Right ventricle myocardium inferior (tissue), 1 donor: ENCODE data around the gene SEMA4B. TPM values are rescaled to one million over a fixed set of nuclear protein-coding genes. Genes with fewer than 3 reads are reported as not detected.
"Not testable (repeated sequence)": the region's sequence is repeated elsewhere in the genome, so short reads cannot be mapped to it uniquely, and the experiment has no call there.

ENCODE experiments used
- ATAC-seq: fragments of 200-7000 bp; cut with Tn5 transposase; one replicate; pipeline ENCODE4 v1.9.1; 2020; ENCODE audit warnings: mild to moderate bottlenecking, moderate library complexity
- DNase-seq: peaks from one replicate; pipeline ENCODE4 v3.0.0; 2021; ENCODE audit errors: missing footprints
- intact Hi-C: fragments of 100-400 bp; cut with DNase I; formaldehyde crosslinking; loops from one replicate; pipeline ENCODE4 v1.11.0; 2022
- long read RNA-seq: library from polyadenylated mRNA; unstranded; transcript quantifications from one replicate; pipeline ENCODE4 v2.0.0, GENCODE V29; 2021
- total RNA-seq: library from RNA; stranded (reverse); fragmentation: NEBNext Ultra II Directional; extraction: Animal tissue kit (Norgen Biotek cat#: 25700); gene quantifications from one replicate; pipeline ENCODE4 v1.2.1, GENCODE V29; 2021
- donor health status: DM: no; HTN: yes; CAD: no; lungs with severe emphysema.

SEMA4B gene
- 27.7 TPM for total RNA-seq
- long read RNA-seq, transcript SEMA4B-201 (15 exons, 3,781 nt) = major isoform, 8 of 25 reads
- long read RNA-seq, partial matches to known transcripts = 13 of 25 reads
- long read RNA-seq, other reads (novel, unspliced or antisense) = 0 of 25 reads

- peak; percentile 85 for ATAC-seq
- DNase-seq = peak; percentile 93
- intact Hi-C loops = no loop called here
Measured at GRCh38 chr15:90201130-90201943, at the start of gene SEMA4B. Gene SEMA4B, plus strand, starts transcription at chr15:90201330. Its CDS starts 249 bp downstream, at chr15:90201579.

DNA sequence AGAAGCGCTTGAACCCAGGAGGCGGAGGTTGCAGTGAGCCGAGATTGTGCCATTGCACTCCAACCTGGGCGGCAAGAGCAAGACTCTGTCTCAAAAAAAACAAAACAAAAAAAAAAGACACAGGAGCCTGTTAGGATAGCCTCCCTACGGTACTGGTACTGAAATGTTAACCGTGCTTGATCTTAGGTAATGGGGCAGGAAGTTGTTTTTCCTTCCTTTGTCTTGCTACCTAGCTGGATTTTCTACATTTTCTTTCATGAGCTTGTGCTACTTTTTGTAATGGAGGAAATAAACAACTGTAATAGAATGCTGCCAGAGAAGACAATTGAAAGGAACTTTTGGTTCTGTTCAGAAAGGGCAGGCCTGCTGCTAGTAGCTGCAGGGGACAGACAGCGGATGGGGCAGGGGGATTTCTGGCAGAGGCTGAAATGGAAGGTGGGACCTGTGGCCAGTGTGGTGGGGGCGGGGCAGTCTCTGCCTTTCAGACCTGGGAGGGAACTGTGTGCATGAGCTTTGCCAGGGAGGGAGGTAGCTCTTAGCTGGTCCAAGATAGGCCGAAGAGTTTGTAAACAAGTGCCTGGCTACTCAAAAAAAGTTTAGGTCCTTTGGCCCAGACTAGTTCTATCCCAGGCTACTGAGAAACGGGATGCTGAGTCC is 49.0 kb upstream of the SEMA4B start:
- ATAC-seq (peak; percentile 64), DNase-seq (no peak)
- intact Hi-C loops = no loop called here

GRCh38 chr15:90153658-90154057 is 47.5 kb upstream of the SEMA4B start:
- no peak for ATAC-seq
- no peak for DNase-seq
- intact Hi-C loops = no loop called here

- intact Hi-C loops = no loop called here
- no peak for DNase-seq
- no peak for ATAC-seq
Measured at GRCh38 chr15:90154246-90154645, 46.9 kb upstream of the SEMA4B start.

DNA sequence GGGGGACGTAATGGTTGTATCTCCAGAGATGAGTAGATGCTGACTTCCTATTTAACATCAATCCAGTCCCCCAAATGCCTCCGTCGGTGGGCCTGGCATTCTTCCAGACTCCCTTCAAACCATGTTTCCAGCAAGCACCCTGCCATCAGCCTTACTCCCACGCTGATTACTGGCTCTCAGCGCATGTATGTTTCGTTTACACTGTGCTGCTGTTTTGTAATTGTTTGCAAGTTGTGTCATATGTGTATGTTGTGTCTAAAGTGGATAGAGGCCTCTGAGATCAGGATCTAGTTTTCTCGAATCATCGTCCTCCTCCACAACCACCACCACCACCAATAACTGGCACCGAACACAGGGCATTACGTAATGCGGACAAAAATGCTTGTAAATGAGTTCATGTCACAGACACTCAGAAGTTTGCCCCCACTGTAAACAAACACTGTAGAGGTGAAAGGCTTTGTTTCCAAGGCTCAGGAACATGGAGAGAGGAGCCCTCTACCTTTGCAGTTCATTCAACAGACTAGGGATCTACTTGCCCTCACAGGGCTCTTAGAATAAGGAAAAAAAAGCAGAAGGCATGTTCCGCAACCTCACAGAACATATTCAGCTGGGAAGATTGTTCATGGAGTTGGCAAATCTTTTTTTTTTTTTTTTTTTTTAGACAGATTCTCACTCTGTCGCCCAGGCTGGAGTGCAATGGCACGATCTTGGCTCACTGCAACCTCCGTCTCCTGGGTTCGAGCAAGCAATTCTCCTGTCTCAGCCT is 46.1 kb upstream of the SEMA4B start:
- intact Hi-C loops = no loop called here
- ATAC-seq = no peak
- no peak for DNase-seq

GRCh38 chr15:90159213-90159612 is 41.9 kb upstream of the SEMA4B start:
- intact Hi-C loops = no loop called here
- ATAC-seq (no peak), DNase-seq (no peak)

- DNase-seq (no peak), ATAC-seq (no peak)
- intact Hi-C loops = no loop called here
Measured at GRCh38 chr15:90160781-90161727, 40.1 kb upstream of the SEMA4B start.

GRCh38 chr15:90161950-90162361 is 39.2 kb upstream of the SEMA4B start:
- intact Hi-C loops = no loop called here
- DNase-seq (no peak), ATAC-seq (no peak)

- no peak for ATAC-seq
- intact Hi-C loops = no loop called here
Measured at GRCh38 chr15:90162956-90163355, 38.2 kb upstream of the SEMA4B start.

GRCh38 chr15:90164239-90164638 is 36.9 kb upstream of the SEMA4B start:
- intact Hi-C loops, ATAC-seq, DNase-seq: not testable (repeated sequence)

More at GRCh38 chr15:90162956-90163355, 38.2 kb upstream of the SEMA4B start:
- no peak for DNase-seq

DNA sequence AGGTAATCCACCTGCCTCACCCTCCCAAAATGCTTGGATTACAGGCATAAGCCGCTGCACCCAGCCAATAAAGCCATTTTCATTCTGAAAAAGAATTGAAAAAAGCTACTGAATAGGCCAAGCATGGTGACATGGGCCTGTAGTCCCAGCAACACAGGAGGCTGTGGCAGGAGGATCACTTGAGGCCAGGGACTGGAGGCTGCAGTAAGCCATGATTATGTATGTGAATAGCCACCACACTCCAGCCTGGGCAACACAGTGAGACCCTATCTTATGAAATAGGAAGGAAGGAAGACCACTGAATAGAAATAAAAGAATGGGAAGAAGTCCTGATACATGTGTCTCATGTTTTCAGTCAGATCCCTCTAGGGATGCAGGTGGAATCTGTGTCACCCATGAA is 36.0 kb upstream of the SEMA4B start:
- intact Hi-C loops = no loop called here
- DNase-seq = no peak
- no peak for ATAC-seq

DNA sequence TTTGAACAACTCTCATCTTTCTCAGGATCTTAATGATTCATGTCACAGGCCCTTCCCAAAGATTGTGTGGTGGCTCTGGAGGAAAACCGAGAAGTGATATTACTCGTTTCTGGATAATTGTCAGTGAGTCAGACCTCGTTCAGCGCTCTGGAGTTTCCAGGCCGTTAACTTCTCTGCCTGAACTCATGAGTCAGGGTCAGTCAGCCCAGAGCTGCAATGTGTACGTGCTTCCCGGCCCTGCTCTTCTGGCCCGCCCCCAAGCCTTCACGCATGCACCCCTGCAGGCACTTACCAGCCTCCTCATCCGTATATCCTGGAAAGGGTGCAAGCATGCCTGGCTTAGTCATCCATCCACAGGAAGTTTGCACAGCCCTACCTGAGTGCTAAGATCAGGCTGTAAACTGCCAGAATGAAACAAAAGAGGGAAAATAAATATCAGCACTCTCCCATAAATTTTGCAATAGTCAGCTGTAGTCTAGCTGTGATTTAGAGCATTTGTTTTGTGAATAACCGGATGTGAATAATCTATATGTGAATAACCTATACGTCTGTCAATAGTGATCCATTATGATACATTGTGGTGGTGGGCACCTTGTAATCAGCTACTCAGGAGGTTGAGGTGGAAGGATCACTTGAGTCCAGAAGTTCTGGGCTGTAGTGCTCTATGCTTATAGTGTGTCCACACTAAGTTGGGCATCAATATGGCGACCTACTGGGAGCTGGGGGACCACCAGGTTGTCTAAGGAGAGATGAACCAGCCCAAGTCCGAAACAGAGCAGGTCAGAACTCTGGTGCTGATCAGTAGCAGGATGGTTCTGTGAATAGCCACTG is 35.3 kb upstream of the SEMA4B start:
- ATAC-seq (no peak), DNase-seq (no peak)
- intact Hi-C loops = no loop called here

- DNase-seq (no peak), ATAC-seq (no peak)
- intact Hi-C loops = no loop called here
Measured at GRCh38 chr15:90167121-90167520, 34.0 kb upstream of the SEMA4B start.

DNA sequence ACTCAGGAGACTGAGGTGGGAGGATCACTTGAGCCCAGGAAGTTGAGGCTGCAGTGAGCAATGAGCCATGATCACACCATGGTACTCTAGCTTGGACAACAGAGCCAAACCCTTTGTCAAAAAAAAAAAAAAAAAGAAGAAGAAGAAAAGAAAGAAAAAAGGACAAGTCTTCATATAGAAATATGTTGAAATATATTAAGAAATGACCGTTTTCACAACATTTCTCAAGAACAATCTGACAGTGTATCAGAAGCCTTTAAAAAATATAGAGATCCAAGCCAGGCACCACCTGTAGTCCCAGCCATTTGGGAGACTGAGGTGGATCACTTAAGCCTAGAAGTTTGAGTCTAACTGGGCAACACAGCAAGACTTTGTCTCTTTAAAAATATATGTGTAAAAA is 29.5 kb upstream of the SEMA4B start:
- DNase-seq (no peak), ATAC-seq (no peak)
- intact Hi-C loops = no loop called here

GRCh38 chr15:90173372-90173771 is 27.8 kb upstream of the SEMA4B start:
- no peak for DNase-seq

DNA sequence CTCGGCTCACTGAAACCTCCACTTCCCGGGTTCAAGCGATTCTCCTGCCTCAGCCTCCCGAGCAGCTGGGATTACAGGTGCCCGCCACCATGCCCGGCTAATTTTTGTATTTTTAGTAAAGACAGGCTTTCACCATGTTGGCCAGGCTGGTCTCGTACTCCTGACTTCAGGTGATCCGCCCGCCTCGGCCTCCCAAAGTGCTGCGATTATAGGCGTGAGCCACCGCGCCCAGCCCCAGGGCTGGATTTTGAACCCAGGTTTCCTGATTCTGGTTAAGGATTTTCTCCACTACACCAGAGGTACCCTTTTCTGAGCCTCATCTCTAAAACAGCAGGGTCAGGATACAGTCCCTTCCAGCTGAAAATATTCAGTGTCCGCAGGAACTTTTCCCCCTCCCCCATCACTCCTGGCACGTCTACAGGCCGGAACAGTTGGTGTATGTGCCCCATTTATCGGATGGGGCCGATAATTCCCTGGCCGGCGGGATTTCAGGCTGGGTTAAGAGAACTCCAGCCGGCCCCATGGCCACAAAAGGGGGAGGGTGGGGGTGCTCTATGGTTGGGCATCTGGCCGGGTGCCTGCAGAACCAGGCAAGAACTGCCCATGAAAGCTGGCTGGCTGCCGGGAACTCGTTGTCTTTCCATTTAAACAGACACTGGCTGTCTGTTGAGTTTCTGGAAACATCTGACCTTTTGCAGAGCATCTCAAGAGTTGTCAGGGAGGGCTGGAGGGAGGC is 26.8 kb upstream of the SEMA4B start:
- intact Hi-C loops = no loop called here
- ATAC-seq (peak; percentile 86), DNase-seq (peak; percentile 92)

More at GRCh38 chr15:90173372-90173771, 27.8 kb upstream of the SEMA4B start:
- no peak for ATAC-seq
- intact Hi-C loops = no loop called here

- ATAC-seq (no peak), DNase-seq (no peak)
- intact Hi-C loops = loop anchor here (5.0 kb wide), 1 partner anchor 55 kb away; the partner anchor contains the start of genes CIB1 and GDPGP1
Measured at GRCh38 chr15:90177012-90177411, 24.1 kb upstream of the SEMA4B start.
